Breast epithelium (tissue), 3 donors: ENCODE data around the gene AARSD1.
"Not testable (repeated sequence)": the region's sequence is repeated elsewhere in the genome, so short reads cannot be mapped to it uniquely, and the experiment has no call there.

Experiments
- POLR2A ChIP-seq: fragments of 450-650 bp; IDR thresholded peaks from one replicate; pipeline ENCODE4 v1.6.1; 2016; ENCODE audit warnings: antibody characterized with exemption, mild to moderate bottlenecking, moderate library complexity
- POLR2AphosphoS5 ChIP-seq, 3 donors: sonication (generic); formaldehyde crosslinking; IDR thresholded peaks; one replicate each; pipeline ENCODE4 v1.6.1; 2017; ENCODE audit warnings: antibody characterized with exemption in 3 of 3
- TF ChIP-seq, protein P1 (sequence below), 3 donors: fragments of 450-650 bp; IDR thresholded peaks; one replicate each; pipeline ENCODE4 v1.5.1; 2016 to 2017; ENCODE audit warnings: antibody characterized with exemption in 3 of 3, mild to moderate bottlenecking in 3 of 3, moderate library complexity in 3 of 3

DNA sequence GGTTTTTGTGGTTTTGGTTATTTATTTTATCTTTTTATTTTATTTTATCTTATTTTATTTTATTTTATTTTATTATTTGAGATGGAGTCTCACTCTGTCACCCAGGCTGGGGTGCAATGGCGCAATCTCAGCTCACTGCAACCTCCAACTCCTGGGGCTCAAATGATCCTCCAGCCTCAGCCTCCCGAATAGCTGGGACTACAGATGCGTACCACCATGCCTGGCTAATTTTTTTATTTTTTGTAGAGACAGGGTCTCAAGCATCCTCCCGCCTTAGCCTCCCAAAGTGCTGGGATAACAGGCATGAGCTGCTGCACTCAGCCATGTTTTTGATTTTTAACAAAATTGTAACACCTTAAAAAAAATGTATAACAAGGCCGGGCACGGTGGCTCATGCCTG lies 49.0 kb downstream of the AARSD1 start:
- TF ChIP-seq, protein P1, sequence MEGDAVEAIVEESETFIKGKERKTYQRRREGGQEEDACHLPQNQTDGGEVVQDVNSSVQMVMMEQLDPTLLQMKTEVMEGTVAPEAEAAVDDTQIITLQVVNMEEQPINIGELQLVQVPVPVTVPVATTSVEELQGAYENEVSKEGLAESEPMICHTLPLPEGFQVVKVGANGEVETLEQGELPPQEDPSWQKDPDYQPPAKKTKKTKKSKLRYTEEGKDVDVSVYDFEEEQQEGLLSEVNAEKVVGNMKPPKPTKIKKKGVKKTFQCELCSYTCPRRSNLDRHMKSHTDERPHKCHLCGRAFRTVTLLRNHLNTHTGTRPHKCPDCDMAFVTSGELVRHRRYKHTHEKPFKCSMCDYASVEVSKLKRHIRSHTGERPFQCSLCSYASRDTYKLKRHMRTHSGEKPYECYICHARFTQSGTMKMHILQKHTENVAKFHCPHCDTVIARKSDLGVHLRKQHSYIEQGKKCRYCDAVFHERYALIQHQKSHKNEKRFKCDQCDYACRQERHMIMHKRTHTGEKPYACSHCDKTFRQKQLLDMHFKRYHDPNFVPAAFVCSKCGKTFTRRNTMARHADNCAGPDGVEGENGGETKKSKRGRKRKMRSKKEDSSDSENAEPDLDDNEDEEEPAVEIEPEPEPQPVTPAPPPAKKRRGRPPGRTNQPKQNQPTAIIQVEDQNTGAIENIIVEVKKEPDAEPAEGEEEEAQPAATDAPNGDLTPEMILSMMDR (IDR thresholded peaks at IDR 0.05) = not testable (repeated sequence)
- not testable (repeated sequence) for TF ChIP-seq POLR2AphosphoS5 (IDR thresholded peaks at IDR 0.05); POLR2A
